HepG2 (cell line): ENCODE data around the gene COA3. TPM values are rescaled to one million over a fixed set of nuclear protein-coding genes. Genes with fewer than 3 reads are reported as not detected.

Experiments
- HNF4A ChIP-seq: sonication (generic); formaldehyde crosslinking; IDR thresholded peaks from 2 replicates; pipeline ENCODE4 v1.4.0; 2020; ENCODE audit warnings: missing genetic modification reagents
- MAFG ChIP-seq: sonication (generic); formaldehyde crosslinking; IDR thresholded peaks from 2 replicates; pipeline ENCODE4 v1.5.1; 2020; ENCODE audit warnings: mild to moderate bottlenecking, missing genetic modification reagents
- NCOR1 ChIP-seq: fragments of 200-600 bp; sonication (generic); IDR thresholded peaks from 2 replicates; pipeline ENCODE4 v1.7.0; 2017; ENCODE audit warnings: antibody characterized with exemption, low read length, borderline replicate concordance
- RBFOX2 ChIP-seq: fragments of 200-400 bp; formaldehyde crosslinking; IDR thresholded peaks from 2 replicates; pipeline ENCODE4 v1.6.1; 2017; ENCODE audit warnings: low read depth, mild to moderate bottlenecking, low read length
- RBM22 ChIP-seq: fragments of 200-400 bp; formaldehyde crosslinking; optimal IDR thresholded peaks from 2 replicates; pipeline ENCODE3; 2017; ENCODE audit warnings: mild to moderate bottlenecking, low read length, moderate library complexity
- SP2 ChIP-seq: sonication (generic); formaldehyde crosslinking; IDR thresholded peaks from 2 replicates; pipeline ENCODE4 v1.5.1; 2020; ENCODE audit warnings: mild to moderate bottlenecking, missing genetic modification reagents
- SSRP1 ChIP-seq: IDR thresholded peaks from 2 replicates; pipeline ENCODE4 v1.6.1; 2016; ENCODE audit warnings: control low read depth
- TOE1 ChIP-seq: sonication (generic); formaldehyde crosslinking; IDR thresholded peaks from 2 replicates; pipeline ENCODE4 v1.4.0; 2020; ENCODE audit warnings: mild to moderate bottlenecking, missing genetic modification reagents
- ZBTB1 ChIP-seq: sonication (generic); formaldehyde crosslinking; IDR thresholded peaks from 2 replicates; pipeline ENCODE4 v1.4.0; 2020; ENCODE audit warnings: missing genetic modification reagents, borderline replicate concordance
- ZFP36L2 ChIP-seq: sonication (generic); formaldehyde crosslinking; IDR thresholded peaks from 2 replicates; pipeline ENCODE4 v1.4.0; 2020; ENCODE audit warnings: missing genetic modification reagents
- ZKSCAN5 ChIP-seq: sonication (generic); formaldehyde crosslinking; IDR thresholded peaks from 2 replicates; pipeline ENCODE4 v1.5.1; 2020; ENCODE audit warnings: mild to moderate bottlenecking, missing genetic modification reagents
- ZNF460 ChIP-seq: sonication (generic); formaldehyde crosslinking; IDR thresholded peaks from 2 replicates; pipeline ENCODE4 v1.5.1; 2020; ENCODE audit warnings: missing genetic modification reagents, mild to moderate bottlenecking, borderline replicate concordance
- ZNF556 ChIP-seq: sonication (generic); formaldehyde crosslinking; IDR thresholded peaks from 2 replicates; pipeline ENCODE4 v1.4.0; 2020; ENCODE audit warnings: mild to moderate bottlenecking, missing genetic modification reagents, borderline replicate concordance
- ZNF660 ChIP-seq: sonication (generic); formaldehyde crosslinking; IDR thresholded peaks from 2 replicates; pipeline ENCODE4 v1.5.1; 2020; ENCODE audit warnings: mild to moderate bottlenecking, low read depth, missing genetic modification reagents, borderline replicate concordance
- ZNF75D ChIP-seq: sonication (generic); formaldehyde crosslinking; IDR thresholded peaks from 2 replicates; pipeline ENCODE4 v1.8.1; 2023; ENCODE audit warnings: missing genetic modification reagents, mild to moderate bottlenecking, borderline replicate concordance
- polyA plus RNA-seq, 8 experiments: library from polyadenylated mRNA; depleted of rRNA in 3 of 8; stranded (reverse) in 7 of 8; unstranded in 1 of 8; fragments of >200 nt; fragmentation: Illumina TruSeq in 4 of 8; extraction: Trizol in 4 of 8; gene quantifications; 2 replicates each; pipeline versions ENCODE4 v1.2.1 to v1.2.3, GENCODE V29; 2011 to 2016; ENCODE audit warnings: low read depth in 4 of 8, missing spikeins in 1 of 8, mixed read lengths in 1 of 8; ENCODE audit not compliant: insufficient read depth in 1 of 8
- total RNA-seq, 5 experiments: library from RNA; depleted of rRNA; stranded (reverse); fragments of >200 nt; fragmentation: Illumina TruSeq; extraction: Trizol; gene quantifications; 2 replicates each; pipeline ENCODE4 v1.2.3, GENCODE V29; 2016; ENCODE audit warnings: low read depth in 1 of 5
- TF ChIP-seq, protein P1 (sequence below): sonication (generic); formaldehyde crosslinking; IDR thresholded peaks from 2 replicates; pipeline ENCODE4 v1.4.0; 2020; ENCODE audit warnings: mild to moderate bottlenecking, missing genetic modification reagents
- TF ChIP-seq, protein P2 (sequence below), 2 experiments: sonication (generic) in 1 of 2; formaldehyde crosslinking in 1 of 2; IDR thresholded peaks; 2 replicates each; pipeline versions ENCODE4 v1.5.1 to v1.6.1; 2011 to 2020; ENCODE audit warnings: borderline replicate concordance in 1 of 2, low read depth in 1 of 2, low read length in 1 of 2, mild to moderate bottlenecking in 1 of 2, missing genetic modification reagents in 1 of 2, moderate library complexity in 1 of 2

The COA3 gene
- total and polyA plus RNA-seq, 2 of the 13 experiments (the other 11 are each of a cell fraction or from before 2014, with no cell fraction given), result 133 to 202 TPM

DNA sequence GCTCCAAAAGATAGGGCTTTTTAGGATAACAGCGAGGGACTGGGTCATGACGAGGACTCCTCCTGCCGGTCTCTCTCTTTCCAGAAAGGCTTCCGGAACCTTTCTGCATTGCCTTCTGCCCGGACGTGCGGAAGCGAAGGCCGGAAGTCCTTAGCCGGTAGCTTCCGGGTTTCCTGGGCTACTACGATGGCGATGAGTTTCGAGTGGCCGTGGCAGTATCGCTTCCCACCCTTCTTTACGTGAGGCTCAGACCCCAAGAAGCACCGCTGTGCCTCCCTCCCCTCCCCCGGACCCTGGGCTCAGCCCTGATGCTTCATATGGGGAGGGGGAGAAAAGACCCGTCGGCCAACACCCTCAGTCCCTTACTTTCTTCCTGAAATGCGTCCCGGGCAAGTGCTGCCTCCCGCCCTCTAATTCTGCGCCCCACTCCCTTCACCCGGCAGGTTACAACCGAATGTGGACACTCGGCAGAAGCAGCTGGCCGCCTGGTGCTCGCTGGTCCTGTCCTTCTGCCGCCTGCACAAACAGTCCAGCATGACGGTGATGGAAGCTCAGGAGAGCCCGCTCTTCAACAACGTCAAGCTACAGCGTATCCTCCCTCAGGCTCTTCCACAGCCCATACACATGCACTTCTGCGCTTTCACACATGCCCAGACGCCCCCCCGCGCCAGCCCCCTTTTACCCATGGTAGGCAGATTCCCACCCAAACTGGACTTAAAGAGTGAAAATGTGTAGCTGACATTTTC lies 25.0 kb downstream of the COA3 start, which contains the start of gene VPS25 (continued):
- TF ChIP-seq, protein P1, sequence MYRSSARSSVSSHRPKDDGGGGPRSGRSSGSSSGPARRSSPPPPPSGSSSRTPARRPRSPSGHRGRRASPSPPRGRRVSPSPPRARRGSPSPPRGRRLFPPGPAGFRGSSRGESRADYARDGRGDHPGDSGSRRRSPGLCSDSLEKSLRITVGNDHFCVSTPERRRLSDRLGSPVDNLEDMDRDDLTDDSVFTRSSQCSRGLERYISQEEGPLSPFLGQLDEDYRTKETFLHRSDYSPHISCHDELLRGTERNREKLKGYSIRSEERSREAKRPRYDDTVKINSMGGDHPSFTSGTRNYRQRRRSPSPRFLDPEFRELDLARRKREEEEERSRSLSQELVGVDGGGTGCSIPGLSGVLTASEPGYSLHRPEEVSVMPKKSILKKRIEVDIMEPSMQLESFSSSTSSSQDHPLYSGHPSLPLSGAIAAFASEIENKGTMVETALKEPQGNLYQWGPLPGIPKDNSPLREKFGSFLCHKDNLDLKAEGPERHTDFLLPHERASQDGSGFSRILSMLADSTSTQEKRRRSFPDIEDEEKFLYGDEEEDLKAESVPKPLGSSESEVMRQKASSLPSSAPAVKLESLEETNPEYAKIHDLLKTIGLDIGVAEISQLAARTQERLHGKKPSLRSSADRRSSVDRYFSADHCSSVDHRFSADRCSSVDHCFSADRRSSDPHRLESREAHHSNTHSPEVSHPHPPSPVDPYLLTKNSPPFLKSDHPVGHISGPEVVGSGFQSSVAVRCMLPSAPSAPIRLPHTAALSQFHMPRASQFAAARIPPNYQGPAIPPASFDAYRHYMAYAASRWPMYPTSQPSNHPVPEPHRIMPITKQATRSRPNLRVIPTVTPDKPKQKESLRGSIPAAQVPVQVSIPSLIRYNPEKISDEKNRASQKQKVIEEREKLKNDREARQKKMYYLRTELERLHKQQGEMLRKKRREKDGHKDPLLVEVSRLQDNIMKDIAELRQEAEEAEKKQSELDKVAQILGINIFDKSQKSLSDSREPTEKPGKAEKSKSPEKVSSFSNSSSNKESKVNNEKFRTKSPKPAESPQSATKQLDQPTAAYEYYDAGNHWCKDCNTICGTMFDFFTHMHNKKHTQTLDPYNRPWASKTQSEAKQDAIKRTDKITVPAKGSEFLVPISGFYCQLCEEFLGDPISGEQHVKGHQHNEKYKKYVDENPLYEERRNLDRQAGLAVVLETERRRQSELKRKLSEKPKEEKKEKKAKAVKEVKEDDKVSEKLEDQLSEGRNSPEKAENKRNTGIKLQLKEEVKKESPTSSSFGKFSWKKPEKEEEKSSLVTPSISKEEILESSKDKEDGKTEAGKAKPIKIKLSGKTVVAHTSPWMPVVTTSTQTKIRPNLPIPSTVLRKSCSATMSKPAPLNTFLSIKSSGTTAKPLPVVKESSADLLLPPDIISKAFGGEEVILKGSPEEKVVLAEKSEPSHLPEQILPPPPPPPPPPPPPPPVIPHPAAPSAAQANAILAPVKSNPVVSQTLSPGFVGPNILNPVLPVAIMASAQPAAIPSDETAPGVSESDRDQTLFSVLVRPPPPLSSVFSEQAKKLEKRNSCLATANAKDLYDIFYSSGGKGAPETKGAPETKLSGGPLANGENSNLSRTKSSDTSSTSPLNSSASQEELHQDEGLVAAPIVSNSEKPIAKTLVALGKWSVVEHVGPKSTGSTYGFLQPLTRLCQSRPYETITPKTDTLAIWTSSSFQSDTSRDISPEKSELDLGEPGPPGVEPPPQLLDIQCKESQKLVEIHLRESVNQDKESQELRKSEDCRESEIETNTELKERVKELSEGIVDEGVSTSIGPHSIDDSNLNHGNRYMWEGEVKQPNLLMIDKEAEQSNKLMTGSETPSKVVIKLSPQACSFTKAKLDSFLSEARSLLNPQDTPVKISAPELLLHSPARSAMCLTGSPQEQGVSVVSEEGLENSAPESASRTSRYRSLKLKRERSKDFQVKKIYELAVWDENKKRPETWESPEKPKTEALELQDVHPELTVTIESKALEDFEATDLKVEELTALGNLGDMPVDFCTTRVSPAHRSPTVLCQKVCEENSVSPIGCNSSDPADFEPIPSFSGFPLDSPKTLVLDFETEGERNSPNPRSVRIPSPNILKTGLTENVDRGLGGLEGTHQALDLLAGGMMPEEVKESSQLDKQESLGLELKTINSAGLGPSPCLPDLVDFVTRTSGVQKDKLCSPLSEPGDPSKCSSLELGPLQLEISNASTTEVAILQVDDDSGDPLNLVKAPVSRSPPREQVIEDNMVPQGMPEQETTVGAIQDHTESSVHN (CRISPR knock-in tag), result 0 out of 2 replicates have a peak, but pooled peaks have one; percentile 68
- TF ChIP-seq ZNF556 (peak; percentile 100), SP2 (CRISPR knock-in tag) (peak; percentile 45; the same call in 1 of the 2 replicates), TOE1 (CRISPR knock-in tag) (peak; percentile 98; the same call in 1 of the 2 replicates), SSRP1 (CRISPR knock-in tag) (no peak; the same call in 1 of the 2 replicates), ZNF460 (CRISPR knock-in tag) (no peak), MAFG (CRISPR knock-in tag) (no peak), ZBTB1 (CRISPR knock-in tag) (no peak), NCOR1 (peak; percentile 23; the same call in 1 of the 2 replicates), RBFOX2 (peak; percentile 70), ZKSCAN5 (CRISPR knock-in tag) (no peak), ZNF75D (CRISPR knock-in tag) (no peak), ZFP36L2 (CRISPR knock-in tag) (0 out of 2 replicates have a peak, but pooled peaks have one; percentile 51), ZNF660 (CRISPR knock-in tag) (no peak), HNF4A (CRISPR knock-in tag) (peak; percentile 32; the same call in 1 of the 2 replicates), RBM22 (peak; percentile 96)
- TF ChIP-seq, protein P2, sequence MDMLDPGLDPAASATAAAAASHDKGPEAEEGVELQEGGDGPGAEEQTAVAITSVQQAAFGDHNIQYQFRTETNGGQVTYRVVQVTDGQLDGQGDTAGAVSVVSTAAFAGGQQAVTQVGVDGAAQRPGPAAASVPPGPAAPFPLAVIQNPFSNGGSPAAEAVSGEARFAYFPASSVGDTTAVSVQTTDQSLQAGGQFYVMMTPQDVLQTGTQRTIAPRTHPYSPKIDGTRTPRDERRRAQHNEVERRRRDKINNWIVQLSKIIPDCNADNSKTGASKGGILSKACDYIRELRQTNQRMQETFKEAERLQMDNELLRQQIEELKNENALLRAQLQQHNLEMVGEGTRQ (IDR thresholded peaks at IDR 0.05; ENCODE audit: low read depth, low read length), result no peak
- TF ChIP-seq, protein P2 (CRISPR knock-in tag; IDR thresholded peaks at IDR 0.05; ENCODE audit: borderline replicate concordance), result 0 out of 2 replicates have a peak, but pooled peaks have one; percentile 9
